Prostate gland (tissue), 2 donors: ENCODE measurements around the gene HBB. TPM values are rescaled to one million over a fixed set of nuclear protein-coding genes. Genes with fewer than 3 reads are reported as not detected.

Source experiments
- DNase-seq: peaks from one replicate; pipeline ENCODE4 v3.0.0-alpha.2; 2019; ENCODE audit warnings: low spot score
- H3K27ac ChIP-seq, 2 donors: fragments of 200-600 bp; sonication (generic); 2 replicates each; pipeline ENCODE4 v1.5.1; 2017 to 2019
- H3K27me3 ChIP-seq: fragments of 200-600 bp; sonication (generic); replicated peaks from 2 replicates; pipeline ENCODE4 v1.5.1; 2019; ENCODE audit not compliant: insufficient read depth
- H3K36me3 ChIP-seq, 2 donors: fragments of 200-600 bp; sonication (generic); 1 replicate in 1 of 2; 2 replicates in 1 of 2; pipeline versions ENCODE4 v1.5.1 to v1.8.1; 2017 to 2019
- H3K4me1 ChIP-seq: fragments of 200-600 bp; sonication (generic); replicated peaks from 2 replicates; pipeline ENCODE4 v1.5.1; 2019
- H3K4me3 ChIP-seq, 2 donors: fragments of 200-600 bp; sonication (generic); 2 replicates each; pipeline ENCODE4 v1.5.1; 2017 to 2019
- H3K9me3 ChIP-seq: fragments of 200-600 bp; sonication (generic); 2 replicates; pipeline ENCODE4 v1.5.1; 2017
- POLR2A ChIP-seq: fragments of 450-650 bp; IDR thresholded peaks from one replicate; pipeline ENCODE4 v1.6.1; 2016; ENCODE audit warnings: antibody characterized with exemption, mild to moderate bottlenecking
- POLR2AphosphoS5 ChIP-seq: sonication (generic); formaldehyde crosslinking; IDR thresholded peaks from one replicate; pipeline ENCODE4 v1.6.1; 2017; ENCODE audit warnings: antibody characterized with exemption
- WGBS: methylation state at CpG from one replicate; pipeline ENCODE4 v1.1.5; 2018; 5-methylcytosine and 5-hydroxymethylcytosine counted together
- intact Hi-C: fragments of 100-400 bp; cut with DNase I; formaldehyde crosslinking; loops from one replicate; pipeline ENCODE4 v1.14.2; 2022
- total RNA-seq, 2 donors: library from RNA; depleted of rRNA; stranded (reverse); fragments of >200 nt; gene quantifications; one replicate each; pipeline ENCODE4 v1.1.0, GENCODE V29; 2016
- TF ChIP-seq, protein P1 (sequence below), 4 experiments: fragments of 200-600 bp in 2 of 4; fragments of 450-650 bp in 2 of 4; sonication (generic) in 2 of 4; IDR thresholded peaks; 1 replicate in 3 of 4; 2 replicates in 1 of 4; pipeline ENCODE4 v1.5.1; 2016 to 2019; ENCODE audit warnings: antibody characterized with exemption in 4 of 4, mild to moderate bottlenecking in 2 of 4, moderate library complexity in 2 of 4

HBB gene
- total RNA-seq, 2 donors from 2014 or later: 9.5 to 15.7 TPM

DNA sequence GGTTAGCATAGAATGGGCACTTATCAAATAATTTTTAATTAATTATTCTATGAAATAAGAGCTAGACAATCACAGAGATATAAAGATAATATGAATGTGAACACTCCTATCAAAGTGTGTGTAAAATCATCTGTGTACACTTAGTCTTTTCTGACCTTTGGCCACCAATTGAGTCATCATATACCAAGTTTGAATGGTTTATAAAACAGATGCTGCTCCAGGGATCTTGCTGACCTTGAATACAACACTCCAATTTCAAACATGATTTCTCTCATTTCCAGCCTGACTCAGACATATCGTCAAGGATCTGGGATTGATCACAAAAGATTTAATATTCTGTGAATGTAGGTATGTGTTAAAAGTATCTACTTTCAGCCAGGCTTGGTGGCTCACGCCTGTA lies 23.5 kb downstream of the HBB start:
- 87% methylated on average over 2 of the region's 2 CpGs for WGBS

DNA sequence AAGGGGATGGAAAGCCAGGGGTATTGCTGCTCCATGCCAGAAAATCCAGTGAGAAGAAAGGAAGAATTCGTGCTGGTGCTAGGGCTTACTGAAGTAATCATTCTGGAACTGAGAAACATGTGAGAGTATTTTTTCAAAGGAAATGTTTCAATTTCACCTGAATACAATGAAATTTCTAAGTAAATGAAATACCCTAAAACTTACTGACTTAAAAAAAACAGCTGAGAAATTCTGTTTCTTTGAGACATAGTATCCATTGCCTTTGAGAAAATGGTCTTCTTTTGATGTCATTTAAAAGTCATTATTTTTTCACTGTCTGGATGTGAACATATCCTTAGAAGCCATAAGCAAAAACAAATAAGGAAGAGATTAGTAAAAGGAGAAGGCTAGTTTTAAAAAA lies 26.3 kb downstream of the HBB start, which contains the start of gene OR51V1:
Gene OR51V1 (minus strand): TSS at position 101 of the 400 bp plus-strand sequence. CDS start 0 bp downstream, at position 101.
- H3K27ac ChIP-seq: no peak within 1 kb of the TSS
- H3K4me3 ChIP-seq: no peak within 1 kb of the TSS
- no peak for TF ChIP-seq POLR2AphosphoS5
- TF ChIP-seq POLR2A: no peak
- TF ChIP-seq, protein P1, sequence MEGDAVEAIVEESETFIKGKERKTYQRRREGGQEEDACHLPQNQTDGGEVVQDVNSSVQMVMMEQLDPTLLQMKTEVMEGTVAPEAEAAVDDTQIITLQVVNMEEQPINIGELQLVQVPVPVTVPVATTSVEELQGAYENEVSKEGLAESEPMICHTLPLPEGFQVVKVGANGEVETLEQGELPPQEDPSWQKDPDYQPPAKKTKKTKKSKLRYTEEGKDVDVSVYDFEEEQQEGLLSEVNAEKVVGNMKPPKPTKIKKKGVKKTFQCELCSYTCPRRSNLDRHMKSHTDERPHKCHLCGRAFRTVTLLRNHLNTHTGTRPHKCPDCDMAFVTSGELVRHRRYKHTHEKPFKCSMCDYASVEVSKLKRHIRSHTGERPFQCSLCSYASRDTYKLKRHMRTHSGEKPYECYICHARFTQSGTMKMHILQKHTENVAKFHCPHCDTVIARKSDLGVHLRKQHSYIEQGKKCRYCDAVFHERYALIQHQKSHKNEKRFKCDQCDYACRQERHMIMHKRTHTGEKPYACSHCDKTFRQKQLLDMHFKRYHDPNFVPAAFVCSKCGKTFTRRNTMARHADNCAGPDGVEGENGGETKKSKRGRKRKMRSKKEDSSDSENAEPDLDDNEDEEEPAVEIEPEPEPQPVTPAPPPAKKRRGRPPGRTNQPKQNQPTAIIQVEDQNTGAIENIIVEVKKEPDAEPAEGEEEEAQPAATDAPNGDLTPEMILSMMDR (IDR thresholded peaks at IDR 0.05): no peak
- no peaks in the 10 kb centered on the region for H3K36me3 ChIP-seq
- no peaks in the 10 kb centered on the region for H3K27me3 ChIP-seq
- DNase-seq: no peak
- intact Hi-C loops: no loop called here
- WGBS: 78% methylated on average over 1 of the region's 1 CpG
- H3K9me3 ChIP-seq: no peaks in the 10 kb centered on the region
- no peaks in the 10 kb centered on the region for H3K4me1 ChIP-seq

More for the DNA sequence above, 23.5 kb downstream of the HBB start:
- H3K27me3 ChIP-seq: no peaks in the 10 kb centered on the region
- no peaks in the 10 kb centered on the region for H3K9me3 ChIP-seq
- TF ChIP-seq POLR2AphosphoS5 (no peak), POLR2A (no peak)
- TF ChIP-seq, protein P1 (IDR thresholded peaks at IDR 0.05): no peak
- H3K4me1 ChIP-seq: no peaks in the 10 kb centered on the region
- H3K27ac ChIP-seq: no peak overlapping the region
- H3K4me3 ChIP-seq: no peak overlapping the region
- intact Hi-C loops: no loop called here
- no peaks in the 10 kb centered on the region for H3K36me3 ChIP-seq
- DNase-seq: no peak

DNA sequence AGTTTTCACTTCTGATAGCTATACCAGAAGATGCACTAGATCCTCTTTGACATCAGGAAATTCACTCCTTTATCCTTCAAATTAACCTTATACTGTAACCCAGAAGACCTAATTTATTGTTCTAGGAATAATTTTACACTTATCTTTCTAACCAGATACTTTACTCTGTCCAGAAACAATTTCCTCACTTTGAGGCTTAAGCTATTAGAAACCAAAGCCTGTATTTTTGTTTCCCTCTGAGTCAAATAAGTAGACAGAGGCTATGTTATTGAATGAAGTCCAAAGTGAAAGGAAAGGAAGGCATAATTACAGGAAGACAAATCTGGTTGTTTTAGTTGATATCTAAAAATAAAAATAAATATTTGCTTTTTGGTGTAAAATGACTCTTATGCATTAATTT lies 28.6 kb downstream of the HBB start:
- TF ChIP-seq, protein P1 (IDR thresholded peaks at IDR 0.05): no peak
- TF ChIP-seq POLR2AphosphoS5 (no peak), POLR2A (no peak)
- intact Hi-C loops: no loop called here

DNA sequence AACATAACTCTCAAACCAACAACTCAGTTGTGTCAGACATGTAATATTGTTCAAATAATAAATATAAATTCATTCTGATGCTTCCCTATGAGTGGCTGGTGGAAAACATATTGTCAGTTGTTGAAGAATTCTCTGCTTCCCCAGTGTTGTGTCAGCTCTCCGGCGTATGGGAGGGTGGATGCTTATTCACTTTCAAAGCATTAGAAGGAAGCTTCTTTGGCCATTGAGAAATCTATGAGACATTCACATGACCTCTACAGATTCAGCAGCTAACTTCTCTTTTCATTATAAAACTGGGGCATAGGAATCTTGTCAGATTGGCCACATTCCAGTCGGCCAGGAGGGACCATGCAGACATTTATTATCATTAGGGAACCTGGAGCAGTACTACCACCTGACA lies 29.3 kb downstream of the HBB start:
- TF ChIP-seq POLR2A (no peak), POLR2AphosphoS5 (no peak)
- Histone ChIP-seq H3K4me3 (no peak overlapping the region), H3K36me3 (no peaks in the 10 kb centered on the region), H3K9me3 (no peaks in the 10 kb centered on the region), H3K27ac (no peak overlapping the region), H3K4me1 (no peaks in the 10 kb centered on the region), H3K27me3 (no peaks in the 10 kb centered on the region)
- intact Hi-C loops: no loop called here
- 71% methylated on average over 3 of the region's 3 CpGs for WGBS
- no peak for DNase-seq

More for the DNA sequence above, 28.6 kb downstream of the HBB start:
- no peak overlapping the region for H3K27ac ChIP-seq
- no peak for DNase-seq
- H3K27me3 ChIP-seq: no peaks in the 10 kb centered on the region
- H3K4me3 ChIP-seq: no peak overlapping the region
- H3K36me3 ChIP-seq: no peaks in the 10 kb centered on the region
- H3K4me1 ChIP-seq: no peaks in the 10 kb centered on the region
- H3K9me3 ChIP-seq: no peaks in the 10 kb centered on the region

DNA sequence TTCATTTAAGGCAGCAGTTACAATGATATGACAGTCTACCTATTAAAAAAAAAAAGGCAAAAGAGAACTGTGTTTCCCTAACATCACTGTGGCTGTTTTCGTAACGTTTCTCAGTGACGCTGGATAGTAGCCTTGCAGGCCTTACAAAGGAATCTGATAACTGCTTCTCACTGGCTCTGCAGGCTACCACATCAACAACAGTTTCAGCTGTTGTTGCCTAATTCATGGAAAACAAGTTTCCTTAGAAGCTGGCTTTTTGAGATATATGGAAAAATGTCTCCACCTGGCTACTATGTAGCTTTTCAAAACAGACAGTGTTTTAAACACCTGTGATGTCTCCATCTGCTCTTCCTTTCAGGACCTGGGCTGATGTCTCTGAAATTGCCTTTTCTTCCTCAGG lies 30.1 kb downstream of the HBB start:
- intact Hi-C loops: no loop called here
- Histone ChIP-seq H3K9me3 (no peaks in the 10 kb centered on the region), H3K36me3 (no peaks in the 10 kb centered on the region), H3K27me3 (no peaks in the 10 kb centered on the region), H3K4me1 (no peaks in the 10 kb centered on the region), H3K27ac (no peak overlapping the region), H3K4me3 (no peak overlapping the region)
- DNase-seq: no peak
- TF ChIP-seq POLR2A: no peak
- no peak for TF ChIP-seq POLR2AphosphoS5
- TF ChIP-seq, protein P1 (IDR thresholded peaks at IDR 0.05): no peak
- 50% methylated on average over 3 of the region's 3 CpGs for WGBS
